ENCODE measurements around the gene RNASE12. TPM values are rescaled to one million over a fixed set of nuclear protein-coding genes. Genes with fewer than 3 reads are reported as not detected.

Gene RNASE12
- total RNA-seq, 1 experiment from 2014 or later: not detected

- H3K18ac ChIP-seq (ENCODE audit: insufficient read length, low read depth, low read length): no peak overlapping the region
- no peak overlapping the region for H2BK120ac ChIP-seq (ENCODE audit: low read depth, low read length, poor library complexity, severe bottlenecking)
- H2AK5ac ChIP-seq (ENCODE audit: insufficient read length, low read length): no peak overlapping the region
- Mint-ChIP-seq H3K4me3 (peak overlapping the region; percentile 87 to 94), H3K9me3 (peaks cover 0 to 2% of the 10 kb centered on the region in 2 experiments; a peak in 2 of 5 replicates), H3K4me1 (peaks cover 42 to 47% of the 10 kb centered on the region in 2 experiments), H3K27ac (no peak overlapping the region), H3K36me3 (ENCODE audit: insufficient read depth in 1 of 3, low read depth in 3 of 3) (peaks cover 0 to 2% (median 0%) of the 10 kb centered on the region in 3 experiments; a peak in 2 of 7 replicates), H3K27me3 (ENCODE audit: low read depth) (peaks cover 50% of the 10 kb centered on the region)
- H3K79me2 ChIP-seq (ENCODE audit: insufficient read depth, low read length): no peaks in the 10 kb centered on the region
- no peak overlapping the region for H3K27ac ChIP-seq (ENCODE audit: insufficient read length, low read depth, low read length)
- H2AFZ ChIP-seq (ENCODE audit: low read length): no peak overlapping the region
- no CpG with 5 or more reads among the region's 15 CpGs for WGBS (ENCODE audit: extremely low coverage, insufficient read length, low lambda C conversion rate)
- no peak overlapping the region for H3K56ac ChIP-seq (ENCODE audit: insufficient read length, low read depth, low read length)
- TF ChIP-seq CTCF (conservative IDR thresholded peaks at IDR 0.05): no peak
- H3K4ac ChIP-seq (ENCODE audit: low read depth, low read length): no peak overlapping the region
- H3K9ac ChIP-seq (ENCODE audit: extremely low read depth, insufficient read length, low read length): no peak overlapping the region
- H2BK12ac ChIP-seq (ENCODE audit: insufficient read length, low read depth, low read length): no peak overlapping the region
- no peak overlapping the region for H3K14ac ChIP-seq (ENCODE audit: insufficient read depth, low read length)
- H2BK20ac ChIP-seq (ENCODE audit: low read depth, low read length, poor library complexity, severe bottlenecking): no peak overlapping the region
- H2BK15ac ChIP-seq (ENCODE audit: low read depth, low read length): no peak overlapping the region
- H3K27me3 ChIP-seq (ENCODE audit: insufficient read depth, low read length): peaks cover 8% of the 10 kb centered on the region; the same call in 1 of the 2 replicates
- H4K20me1 ChIP-seq (ENCODE audit: control insufficient read depth, insufficient read depth, insufficient read length): no peaks in the 10 kb centered on the region
- no peak overlapping the region for H2BK5ac ChIP-seq (ENCODE audit: insufficient read length, low read length)
- H4K8ac ChIP-seq (replicated peaks; ENCODE audit: insufficient read length, low read depth, low read length): no peak overlapping the region
- DNase-seq: no peak
- H3K4me2 ChIP-seq (ENCODE audit: insufficient read depth, insufficient read length, low read length): peak overlapping the region; percentile 100
- no peaks in the 10 kb centered on the region for H3K4me1 ChIP-seq (ENCODE audit: insufficient read depth, low read length)
- H3K9me3 ChIP-seq (ENCODE audit: control insufficient read depth, low read depth, low read length): no peaks in the 10 kb centered on the region
- no peaks in the 10 kb centered on the region for H3K79me1 ChIP-seq (ENCODE audit: insufficient read depth, low read depth, low read length, poor library complexity, severe bottlenecking)
- H3K23ac ChIP-seq (ENCODE audit: insufficient read length, low read depth, low read length): no peak overlapping the region
- no peak overlapping the region for H4K5ac ChIP-seq (ENCODE audit: insufficient read length, low read depth, low read length)
- no peak overlapping the region for H4K91ac ChIP-seq (ENCODE audit: insufficient read length, low read depth, low read length)
- H3K23me2 ChIP-seq (ENCODE audit: insufficient read length, low read depth, low read length, poor library complexity, severe bottlenecking): peaks cover 30% of the 10 kb centered on the region
- H3T11ph ChIP-seq (ENCODE audit: low read length): no peak overlapping the region
Observed at GRCh38 chr14:20623798-20624197, 32.6 kb upstream of the RNASE12 start.

Data from H9 (cell line).